Stimulated activated CD8-positive, alpha-beta memory T cell treated with anti-CD3 and anti-CD28 coated beads, Interleukin-15, amount 100 ng/mL, for 24 hours (primary cell): Measurements from ENCODE around the gene STYK1.
"Not testable (repeated sequence)": the region's sequence is repeated elsewhere in the genome, so short reads cannot be mapped to it uniquely, and the experiment has no call there.

ENCODE experiments used
- DNase-seq: peaks from one replicate; pipeline ENCODE4 v3.0.0-alpha.2; 2020; ENCODE audit warnings: low read depth

The STYK1 gene

GRCh38 chr12:10688042-10688441 is 14.2 kb upstream of the STYK1 start:
- no peak for DNase-seq

DNA sequence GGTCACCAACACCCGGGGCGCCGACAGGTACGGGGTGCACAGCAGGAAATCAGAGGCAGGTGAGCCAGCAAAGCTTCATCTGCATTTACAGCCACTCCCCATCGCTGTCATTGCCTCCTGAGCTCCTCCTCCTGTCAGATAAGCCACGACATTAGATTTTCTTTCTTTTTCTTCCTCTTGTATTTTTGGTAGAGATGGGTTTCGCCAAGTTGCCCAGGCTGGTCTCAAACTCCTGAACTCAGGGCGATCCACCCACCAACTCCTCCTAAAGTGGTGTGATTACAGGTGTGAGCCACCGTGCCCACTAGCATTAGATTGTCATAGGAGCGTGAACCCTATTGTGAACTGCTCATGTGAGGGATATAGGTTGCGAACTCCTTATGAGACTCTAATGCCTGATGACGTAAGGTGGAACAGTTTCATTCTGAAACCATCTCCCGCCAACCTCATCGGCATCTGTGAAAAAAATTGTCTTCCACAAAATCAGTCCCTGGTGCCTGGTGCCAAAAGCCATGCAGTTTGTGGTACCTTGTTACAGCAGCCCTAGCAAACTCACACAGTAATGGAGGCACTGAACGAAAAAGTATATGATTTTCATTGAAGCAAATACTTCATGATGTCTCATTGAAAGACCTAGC is 1.5 kb downstream of the STYK1 start:
- DNase-seq, result no peak

DNA sequence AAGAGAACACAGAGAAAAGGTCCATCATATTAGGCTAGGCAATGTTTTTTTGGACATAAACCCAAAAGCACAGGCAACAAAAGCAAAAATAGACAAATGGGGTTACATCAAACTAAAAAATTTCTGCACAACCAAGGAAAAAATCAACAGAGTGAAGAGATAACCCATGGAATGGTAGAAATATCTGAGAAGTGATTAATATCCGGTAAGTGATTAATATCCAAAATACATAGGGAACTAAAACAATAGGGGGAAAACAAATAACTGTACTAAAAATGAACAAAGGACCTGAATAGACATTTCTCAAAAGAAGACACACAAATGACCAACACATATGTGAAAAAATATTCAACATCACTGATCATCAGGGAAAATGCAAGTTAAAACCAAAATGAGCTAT is 4.3 kb downstream of the STYK1 start:
- DNase-seq, result no peak

GRCh38 chr12:10668526-10668925 is 5.3 kb downstream of the STYK1 start:
- DNase-seq, result no peak

GRCh38 chr12:10667581-10667980 is 6.3 kb downstream of the STYK1 start:
- DNase-seq, result no peak

- DNase-seq, result no peak
Observed at GRCh38 chr12:10664499-10664898, 9.4 kb downstream of the STYK1 start.

GRCh38 chr12:10663869-10664268 is 10.0 kb downstream of the STYK1 start:
- DNase-seq, result no peak

DNA sequence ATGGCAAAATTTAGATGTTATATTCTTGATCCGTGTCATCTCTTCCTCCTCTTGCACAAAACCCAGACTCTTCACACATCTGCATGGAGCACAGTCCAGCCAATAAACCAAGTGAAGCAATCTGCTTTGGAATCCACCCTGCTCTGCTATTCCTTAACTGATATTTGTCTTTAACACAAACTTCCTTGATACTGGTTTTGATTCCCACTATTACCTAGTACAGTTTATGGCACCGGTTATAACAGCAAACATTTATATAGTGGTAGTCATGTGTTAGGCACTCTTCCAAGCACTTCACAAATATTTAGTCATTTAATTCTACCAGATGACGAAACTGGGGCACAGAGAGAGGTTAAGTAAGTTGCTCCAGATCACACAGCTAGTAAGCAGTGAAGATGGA is 12.5 kb downstream of the STYK1 start:
- DNase-seq, result no peak

GRCh38 chr12:10654003-10654402 is 19.8 kb downstream of the STYK1 start:
- no peak for DNase-seq

DNA sequence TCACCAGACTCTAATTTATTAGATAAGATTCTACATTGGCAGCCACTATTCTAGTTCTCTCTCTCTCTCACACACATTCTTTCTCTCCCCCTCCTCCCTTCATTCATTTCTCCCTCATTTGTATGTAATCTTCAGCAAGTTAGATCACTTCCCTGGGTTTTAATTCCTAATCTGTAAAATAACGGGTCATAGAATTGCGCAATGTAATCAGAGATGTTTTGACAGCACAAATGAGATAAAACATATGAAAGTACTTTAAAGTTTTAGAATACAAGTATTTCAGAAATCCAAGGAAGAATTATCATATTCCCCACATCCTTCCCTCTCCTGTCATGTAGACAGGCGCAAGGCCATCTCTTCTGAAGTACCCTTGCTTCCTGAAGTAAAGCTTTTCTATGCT is 21.7 kb downstream of the STYK1 start:
- DNase-seq, result no peak

DNA sequence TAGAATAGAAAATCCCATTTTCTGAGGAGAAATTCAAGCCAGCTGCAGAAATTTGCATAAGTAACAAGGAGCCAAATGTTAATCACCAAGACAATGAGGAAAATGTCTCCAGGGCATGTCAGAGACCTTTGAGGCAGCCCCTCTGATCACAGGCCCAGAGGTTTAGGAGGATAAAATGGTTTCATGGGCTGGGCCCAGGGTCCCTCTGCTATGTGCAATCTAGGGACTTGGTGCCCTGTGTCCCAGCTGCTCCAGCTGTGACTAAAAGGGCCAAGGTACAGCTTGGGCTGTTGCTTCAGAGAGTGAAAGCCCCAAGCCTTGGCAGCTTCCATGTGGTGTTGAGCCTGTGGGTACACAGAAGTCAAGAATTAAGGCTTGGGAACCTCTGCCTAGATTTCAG is 27.3 kb downstream of the STYK1 start:
- not testable (repeated sequence) for DNase-seq

GRCh38 chr12:10645910-10646309 is 27.9 kb downstream of the STYK1 start:
- DNase-seq, result no peak

GRCh38 chr12:10641735-10642500 is 31.9 kb downstream of the STYK1 start:
- DNase-seq, result no peak

- no peak for DNase-seq
Observed at GRCh38 chr12:10638728-10639127, 35.1 kb downstream of the STYK1 start.

GRCh38 chr12:10636611-10637010 is 37.2 kb downstream of the STYK1 start:
- DNase-seq, result no peak

DNA sequence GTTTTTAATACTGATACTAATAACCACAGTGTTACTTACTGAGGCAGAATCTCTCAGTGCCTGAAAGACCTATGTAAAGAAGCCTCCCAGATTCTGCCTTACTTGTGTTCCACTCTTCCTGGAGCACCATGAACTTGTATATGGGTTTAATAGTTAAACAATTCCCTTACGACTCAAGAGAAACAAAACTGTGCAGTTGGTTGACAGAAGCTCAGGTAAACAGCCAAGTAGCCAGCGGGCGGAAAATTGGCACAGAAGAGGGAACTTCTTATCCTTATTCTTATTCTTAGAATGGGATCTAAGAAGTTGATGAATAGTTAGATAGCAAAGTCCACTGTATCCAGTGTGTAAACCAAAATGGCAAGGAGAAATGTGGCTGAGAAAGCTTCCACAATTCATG is 37.7 kb downstream of the STYK1 start:
- no peak for DNase-seq

DNA sequence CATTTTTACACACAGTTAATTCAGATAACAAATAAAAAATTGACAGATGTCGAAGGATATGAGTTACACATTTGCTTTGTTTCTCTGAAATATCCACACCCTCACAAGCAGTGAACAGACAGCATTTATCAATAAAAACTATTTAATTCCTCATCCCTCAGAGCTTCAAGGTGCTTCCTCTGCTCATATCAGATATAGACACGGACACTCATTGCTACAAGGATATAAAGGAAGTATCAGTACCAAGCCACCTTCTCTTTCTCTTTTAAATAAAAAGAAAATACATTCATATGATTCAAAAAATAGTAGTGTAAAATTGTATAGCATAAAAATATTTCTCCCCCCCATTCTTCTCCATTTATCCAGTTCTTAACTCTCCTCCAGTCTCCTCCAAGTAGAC is 38.5 kb downstream of the STYK1 start:
- DNase-seq, result no peak

DNA sequence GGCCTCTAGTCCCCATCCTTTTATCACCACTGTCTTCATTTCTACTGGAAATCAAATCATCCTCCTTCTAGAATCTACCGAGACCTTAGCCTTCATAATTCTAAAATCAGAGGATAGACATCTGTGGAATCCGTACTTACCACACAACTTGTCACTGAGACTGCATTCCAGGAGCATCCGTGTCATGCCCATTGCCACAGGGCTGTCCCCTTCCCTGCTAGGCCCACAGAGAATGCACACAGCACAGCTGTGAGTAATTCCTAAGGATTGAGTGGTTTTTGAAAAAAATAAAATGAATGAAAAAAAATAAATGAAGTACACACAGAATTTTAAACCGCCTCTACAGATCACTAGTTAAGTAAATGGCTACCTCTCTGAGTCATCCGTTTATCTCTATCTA is 39.4 kb downstream of the STYK1 start:
- no peak for DNase-seq

- no peak for DNase-seq
Observed at GRCh38 chr12:10633541-10633940, 40.3 kb downstream of the STYK1 start.

DNA sequence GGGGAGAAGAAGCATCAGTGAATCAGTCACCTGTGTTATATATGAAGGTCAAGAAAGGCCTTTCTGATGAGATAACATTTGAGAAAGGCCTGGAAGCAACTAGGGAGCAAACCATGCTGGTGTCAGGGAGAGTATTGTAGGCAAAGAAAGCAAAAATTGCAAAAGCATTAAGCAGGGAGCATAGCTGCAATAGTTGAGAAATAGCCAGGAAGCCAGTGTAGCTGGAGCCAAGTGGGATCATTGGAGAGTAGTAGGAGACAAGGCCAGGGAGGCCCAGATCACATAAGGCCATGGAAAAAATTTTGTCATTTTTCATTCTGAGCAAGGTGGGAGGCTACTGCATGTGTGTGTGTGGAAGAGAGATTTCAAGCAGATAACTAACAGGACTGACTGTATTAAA is 41.6 kb downstream of the STYK1 start:
- DNase-seq, result no peak

- no peak for DNase-seq
Observed at GRCh38 chr12:10624605-10625004, 49.2 kb downstream of the STYK1 start.

DNA sequence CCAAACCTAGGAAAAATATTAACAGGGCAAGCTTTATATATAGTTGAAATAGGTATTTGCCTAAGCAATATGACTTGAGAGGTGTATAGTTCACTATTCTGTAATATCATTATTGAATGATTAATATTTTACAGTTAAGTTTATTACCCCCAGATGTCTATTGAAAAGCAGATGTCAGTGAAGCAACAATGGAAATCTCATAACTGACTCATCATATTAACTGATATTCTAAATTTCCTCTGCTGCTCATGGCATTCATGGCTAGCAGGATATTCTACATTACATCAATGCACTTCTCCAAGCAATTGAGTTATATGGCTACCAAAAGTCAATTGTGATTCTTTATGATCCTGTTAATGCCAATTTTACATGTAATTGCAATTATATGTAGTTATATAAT is 50.7 kb downstream of the STYK1 start:
- DNase-seq, result no peak

DNA sequence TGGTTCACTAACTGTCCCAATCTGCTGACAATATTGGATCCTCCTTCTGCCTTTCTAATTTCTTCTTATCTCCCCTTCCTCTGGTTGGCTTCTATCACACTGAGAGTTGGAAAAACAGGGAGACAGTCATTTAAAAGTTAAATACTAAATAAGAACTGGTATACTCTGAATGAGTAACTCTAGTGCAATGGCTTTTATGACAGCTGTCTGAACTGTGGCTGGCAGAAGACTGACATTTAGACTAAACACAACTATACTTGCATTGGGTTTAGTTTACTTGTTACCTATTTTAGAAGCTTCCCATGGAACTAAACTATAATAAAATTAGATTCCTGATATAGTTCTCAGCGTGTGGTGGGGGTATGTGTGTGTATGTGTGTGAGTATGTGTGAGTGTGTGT is 52.6 kb downstream of the STYK1 start:
- DNase-seq, result no peak
